ENCODE data around the gene PLOD1.

PLOD1 gene

DNA sequence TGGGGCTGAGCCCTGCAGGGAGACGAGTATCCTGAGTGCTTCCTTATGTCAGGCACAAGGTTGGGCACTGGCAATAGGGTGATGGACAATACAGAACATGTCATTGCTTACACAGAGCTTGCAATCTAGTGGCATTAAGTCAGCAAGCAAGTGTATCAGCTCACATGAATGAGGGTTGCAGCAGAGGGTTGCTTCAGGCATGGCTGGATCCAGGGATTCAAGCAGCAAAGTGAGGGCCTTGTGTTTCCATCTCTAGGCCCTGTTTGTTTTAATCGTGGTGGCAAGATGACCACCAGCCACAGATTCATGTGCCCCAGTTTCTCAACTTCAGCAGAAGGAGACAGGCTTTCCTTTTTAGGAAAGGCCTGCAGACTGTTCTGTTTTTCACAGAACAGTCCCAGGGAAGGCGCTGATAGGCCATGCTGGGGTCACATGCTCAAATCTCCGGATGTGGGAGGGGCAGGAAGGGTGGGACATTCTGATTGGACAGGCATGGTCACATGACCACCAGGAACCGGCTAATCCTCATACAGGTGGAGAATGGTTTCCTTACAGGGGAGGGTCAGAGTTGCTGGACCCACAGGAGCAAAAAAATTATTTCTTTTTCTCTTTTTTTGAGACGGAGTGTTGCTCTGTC lies 14.4 kb downstream of the PLOD1 start:
- H3K9me2 ChIP-seq (replicated peaks; ENCODE audit: control insufficient read depth, low read length), result no peaks in the 10 kb centered on the region
- H3K36me3 ChIP-seq (ENCODE audit: control insufficient read depth, low read length), result peaks cover 25% of the 10 kb centered on the region
- no peak for TF ChIP-seq EZH2phosphoT487 (IDR thresholded peaks at IDR 0.05; ENCODE audit: borderline replicate concordance, low read length)
- TF ChIP-seq, protein P1, sequence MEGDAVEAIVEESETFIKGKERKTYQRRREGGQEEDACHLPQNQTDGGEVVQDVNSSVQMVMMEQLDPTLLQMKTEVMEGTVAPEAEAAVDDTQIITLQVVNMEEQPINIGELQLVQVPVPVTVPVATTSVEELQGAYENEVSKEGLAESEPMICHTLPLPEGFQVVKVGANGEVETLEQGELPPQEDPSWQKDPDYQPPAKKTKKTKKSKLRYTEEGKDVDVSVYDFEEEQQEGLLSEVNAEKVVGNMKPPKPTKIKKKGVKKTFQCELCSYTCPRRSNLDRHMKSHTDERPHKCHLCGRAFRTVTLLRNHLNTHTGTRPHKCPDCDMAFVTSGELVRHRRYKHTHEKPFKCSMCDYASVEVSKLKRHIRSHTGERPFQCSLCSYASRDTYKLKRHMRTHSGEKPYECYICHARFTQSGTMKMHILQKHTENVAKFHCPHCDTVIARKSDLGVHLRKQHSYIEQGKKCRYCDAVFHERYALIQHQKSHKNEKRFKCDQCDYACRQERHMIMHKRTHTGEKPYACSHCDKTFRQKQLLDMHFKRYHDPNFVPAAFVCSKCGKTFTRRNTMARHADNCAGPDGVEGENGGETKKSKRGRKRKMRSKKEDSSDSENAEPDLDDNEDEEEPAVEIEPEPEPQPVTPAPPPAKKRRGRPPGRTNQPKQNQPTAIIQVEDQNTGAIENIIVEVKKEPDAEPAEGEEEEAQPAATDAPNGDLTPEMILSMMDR (IDR thresholded peaks at IDR 0.05; ENCODE audit: low read depth, low read length, poor library complexity, severe bottlenecking), result no peak
- H3K4me1 ChIP-seq (ENCODE audit: control insufficient read depth, low read length), result peaks cover 7% of the 10 kb centered on the region
- H4K20me1 ChIP-seq (ENCODE audit: control insufficient read depth, insufficient read depth, low read depth, low read length), result no peaks in the 10 kb centered on the region
- peaks cover 10% of the 10 kb centered on the region; the same call in 1 of the 2 replicates for H3K9me3 ChIP-seq (ENCODE audit: control insufficient read depth, insufficient read depth, low read length)
- H3K4me2 ChIP-seq (ENCODE audit: low read length), result 0 out of 2 replicates have a peak overlapping the region, but pooled peaks have one; percentile 14
- H3K27ac ChIP-seq (ENCODE audit: low read depth, low read length), result no peak overlapping the region
- no peak overlapping the region for H3K4me3 ChIP-seq (ENCODE audit: low read length)
- no peaks in the 10 kb centered on the region for H3K27me3 ChIP-seq (ENCODE audit: control insufficient read depth, low read length)
- no peaks in the 10 kb centered on the region for H3F3A ChIP-seq (ENCODE audit: control insufficient read depth, insufficient read depth)
- H3K79me2 ChIP-seq (ENCODE audit: control insufficient read depth, low read length), result no peaks in the 10 kb centered on the region

DNA sequence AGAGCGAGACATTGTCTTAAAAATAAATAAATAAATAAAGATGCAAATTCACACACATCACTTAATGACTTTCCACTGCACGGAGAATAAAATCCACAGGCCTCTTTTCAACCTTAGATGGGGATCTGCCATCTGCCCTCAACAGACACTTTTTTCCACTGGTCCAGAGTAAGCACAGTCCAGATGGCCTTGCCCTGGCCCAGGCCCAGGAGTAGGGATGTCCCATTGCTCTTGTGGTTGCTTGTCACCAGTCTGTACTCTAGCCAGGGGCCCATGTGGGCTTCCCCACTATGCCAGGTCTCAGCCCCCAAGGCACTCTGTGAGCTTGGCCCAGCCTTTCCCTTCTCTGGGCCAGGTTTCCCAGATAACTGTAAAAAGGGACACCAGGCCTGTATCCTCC lies 17.4 kb downstream of the PLOD1 start:
- Histone ChIP-seq H3K9me2 (replicated peaks; ENCODE audit: control insufficient read depth, low read length) (no peaks in the 10 kb centered on the region), H4K20me1 (ENCODE audit: control insufficient read depth, insufficient read depth, low read depth, low read length) (no peaks in the 10 kb centered on the region), H3K27me3 (ENCODE audit: control insufficient read depth, low read length) (no peaks in the 10 kb centered on the region), H3K79me2 (ENCODE audit: control insufficient read depth, low read length) (no peaks in the 10 kb centered on the region), H3K36me3 (ENCODE audit: control insufficient read depth, low read length) (peaks cover 24% of the 10 kb centered on the region), H3F3A (ENCODE audit: control insufficient read depth, insufficient read depth) (no peaks in the 10 kb centered on the region), H3K9me3 (ENCODE audit: control insufficient read depth, insufficient read depth, low read length) (peaks cover 10% of the 10 kb centered on the region; the same call in 1 of the 2 replicates), H3K4me1 (ENCODE audit: control insufficient read depth, low read length) (peaks cover 7% of the 10 kb centered on the region), H3K4me2 (ENCODE audit: low read length) (no peak overlapping the region), H3K4me3 (ENCODE audit: low read length) (no peak overlapping the region), H3K27ac (ENCODE audit: low read depth, low read length) (no peak overlapping the region)
- TF ChIP-seq EZH2phosphoT487 (IDR thresholded peaks at IDR 0.05; ENCODE audit: borderline replicate concordance, low read length), result no peak
- TF ChIP-seq, protein P1 (IDR thresholded peaks at IDR 0.05; ENCODE audit: low read depth, low read length, poor library complexity, severe bottlenecking), result no peak

DNA sequence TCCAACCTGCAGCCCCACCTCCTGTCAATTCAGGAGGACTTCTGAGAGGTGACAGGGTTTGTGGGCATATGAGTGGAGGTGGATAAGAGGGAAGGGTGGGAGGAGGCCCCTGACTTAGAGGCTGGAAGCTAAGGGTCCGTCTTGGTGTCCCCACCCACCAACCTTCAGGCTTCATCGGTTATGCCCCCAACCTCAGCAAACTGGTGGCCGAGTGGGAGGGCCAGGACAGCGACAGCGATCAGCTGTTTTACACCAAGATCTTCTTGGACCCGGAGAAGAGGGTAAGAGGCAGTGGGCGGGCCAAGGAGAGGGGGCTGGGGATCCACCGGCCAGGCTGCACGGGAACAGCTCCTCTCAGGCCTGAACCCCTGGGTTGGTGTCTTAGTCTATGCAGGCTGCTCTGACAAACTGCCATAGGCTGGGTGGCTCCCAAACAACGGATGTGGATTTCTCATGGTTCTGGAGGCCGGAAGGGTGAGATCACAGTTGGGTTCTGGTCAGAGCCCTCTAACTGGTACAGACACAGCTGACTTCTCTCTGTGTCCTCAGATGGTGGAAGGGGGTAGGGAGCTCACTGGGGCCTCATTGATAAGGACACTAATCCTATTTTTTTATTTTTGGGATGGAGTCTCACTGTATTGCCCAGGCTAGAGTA lies 18.1 kb downstream of the PLOD1 start:
- no peak overlapping the region for H3K27ac ChIP-seq (ENCODE audit: low read depth, low read length)
- no peak overlapping the region for H3K4me2 ChIP-seq (ENCODE audit: low read length)
- H4K20me1 ChIP-seq (ENCODE audit: control insufficient read depth, insufficient read depth, low read depth, low read length), result no peaks in the 10 kb centered on the region
- H3F3A ChIP-seq (ENCODE audit: control insufficient read depth, insufficient read depth), result no peaks in the 10 kb centered on the region
- H3K4me3 ChIP-seq (ENCODE audit: low read length), result no peak overlapping the region
- no peaks in the 10 kb centered on the region for H3K27me3 ChIP-seq (ENCODE audit: control insufficient read depth, low read length)
- no peaks in the 10 kb centered on the region for H3K79me2 ChIP-seq (ENCODE audit: control insufficient read depth, low read length)
- peaks cover 7% of the 10 kb centered on the region for H3K4me1 ChIP-seq (ENCODE audit: control insufficient read depth, low read length)
- H3K36me3 ChIP-seq (ENCODE audit: control insufficient read depth, low read length), result peaks cover 28% of the 10 kb centered on the region
- no peaks in the 10 kb centered on the region for H3K9me2 ChIP-seq (replicated peaks; ENCODE audit: control insufficient read depth, low read length)
- no peak for TF ChIP-seq EZH2phosphoT487 (IDR thresholded peaks at IDR 0.05; ENCODE audit: borderline replicate concordance, low read length)
- TF ChIP-seq, protein P1 (IDR thresholded peaks at IDR 0.05; ENCODE audit: low read depth, low read length, poor library complexity, severe bottlenecking), result no peak
- H3K9me3 ChIP-seq (ENCODE audit: control insufficient read depth, insufficient read depth, low read length), result peaks cover 10% of the 10 kb centered on the region; the same call in 1 of the 2 replicates
